Esophagus muscularis mucosa (tissue), 4 donors: Measurements from ENCODE around the gene RAPGEF2. TPM values are rescaled to one million over a fixed set of nuclear protein-coding genes. Genes with fewer than 3 reads are reported as not detected.
A peak's percentile ranks its signal among the peaks of the same experiment; 100 is the strongest.

Experiments used
- DNase-seq: peaks from one replicate; pipeline ENCODE4 v3.0.0-alpha.2; 2017; ENCODE audit errors: extremely low spot score
- H3K27ac ChIP-seq, 4 donors: fragments of 200-600 bp; sonication (generic); replicated peaks in 1 of 4; 1 replicate in 3 of 4; 2 replicates in 1 of 4; pipeline ENCODE4 v1.5.1; 2016 to 2019; ENCODE audit warnings: mild to moderate bottlenecking in 1 of 4
- H3K27me3 ChIP-seq, 4 donors: fragments of 200-600 bp; sonication (generic); one replicate each; pipeline versions ENCODE4 v1.5.1 to v1.6.0; 2016 to 2019
- H3K36me3 ChIP-seq, 4 donors: fragments of 200-600 bp; sonication (generic); one replicate each; pipeline ENCODE4 v1.5.1; 2016 to 2019
- H3K4me1 ChIP-seq, 4 donors: fragments of 200-600 bp; sonication (generic); one replicate each; pipeline ENCODE4 v1.5.1; 2016 to 2019
- H3K4me3 ChIP-seq, 4 donors: fragments of 200-600 bp; sonication (generic); 1 replicate in 2 of 4; 2 replicates in 2 of 4; pipeline ENCODE4 v1.5.1; 2016 to 2019; ENCODE audit warnings: mild to moderate bottlenecking in 4 of 4, moderate library complexity in 1 of 4
- H3K9me3 ChIP-seq, 4 donors: fragments of 200-600 bp; sonication (generic); 1 replicate in 3 of 4; 2 replicates in 1 of 4; pipeline ENCODE4 v1.5.1; 2016 to 2019
- CTCF ChIP-seq, 3 experiments: fragments of 200-600 bp in 2 of 3; fragments of 450-650 bp in 1 of 3; sonication (generic) in 2 of 3; IDR thresholded peaks; one replicate each; pipeline ENCODE4 v1.5.1; 2017 to 2019; ENCODE audit warnings: antibody characterized with exemption in 3 of 3, mild to moderate bottlenecking in 2 of 3, moderate library complexity in 1 of 3
- EP300 ChIP-seq: sonication (generic); formaldehyde crosslinking; IDR thresholded peaks from one replicate; pipeline ENCODE4 v1.6.1; 2017; ENCODE audit warnings: antibody characterized with exemption
- POLR2A ChIP-seq: fragments of 450-650 bp; IDR thresholded peaks from one replicate; pipeline ENCODE4 v1.6.1; 2017; ENCODE audit warnings: antibody characterized with exemption, moderate library complexity, mild to moderate bottlenecking, low read depth
- POLR2AphosphoS5 ChIP-seq, 2 donors: sonication (generic); formaldehyde crosslinking; IDR thresholded peaks; one replicate each; pipeline ENCODE4 v1.6.1; 2017; ENCODE audit warnings: antibody characterized with exemption in 2 of 2
- WGBS: methylation state at CpG from one replicate; pipeline ENCODE4 v1.1.5; 2018; 5-methylcytosine and 5-hydroxymethylcytosine counted together
- intact Hi-C: fragments of 100-400 bp; cut with DNase I; formaldehyde crosslinking; loops from one replicate; pipeline ENCODE4 v1.15.1; 2023
- total RNA-seq, 4 donors: library from RNA; depleted of rRNA; stranded (reverse); fragments of >200 nt; gene quantifications; one replicate each; pipeline versions ENCODE4 v1.1.0 to v1.2.1, GENCODE V29; 2016

Gene RAPGEF2
- total RNA-seq, 4 donors from 2014 or later, result 55.6 to 61.5 (median 58.4) TPM

- H3K9me3 ChIP-seq, result no peaks in the 10 kb centered on the region
- H3K27me3 ChIP-seq, result no peaks in the 10 kb centered on the region
- H3K27ac ChIP-seq, result no peak overlapping the region
- DNase-seq, result no peak
- intact Hi-C loops, result no loop called here
- H3K4me3 ChIP-seq, result no peak overlapping the region
- H3K36me3 ChIP-seq, result no peaks in the 10 kb centered on the region
- peaks cover 11 to 18% (median 13%) of the 10 kb centered on the region in 4 donors for H3K4me1 ChIP-seq
- TF ChIP-seq EP300, result no peak
- no peak for TF ChIP-seq CTCF (IDR thresholded peaks at IDR 0.05)
- no peak for TF ChIP-seq POLR2AphosphoS5 (IDR thresholded peaks at IDR 0.05)
- TF ChIP-seq POLR2A, result no peak
These were observed 4.3 kb upstream of the RAPGEF2 start for GRCh38 chr4:159098482-159099127.

DNA sequence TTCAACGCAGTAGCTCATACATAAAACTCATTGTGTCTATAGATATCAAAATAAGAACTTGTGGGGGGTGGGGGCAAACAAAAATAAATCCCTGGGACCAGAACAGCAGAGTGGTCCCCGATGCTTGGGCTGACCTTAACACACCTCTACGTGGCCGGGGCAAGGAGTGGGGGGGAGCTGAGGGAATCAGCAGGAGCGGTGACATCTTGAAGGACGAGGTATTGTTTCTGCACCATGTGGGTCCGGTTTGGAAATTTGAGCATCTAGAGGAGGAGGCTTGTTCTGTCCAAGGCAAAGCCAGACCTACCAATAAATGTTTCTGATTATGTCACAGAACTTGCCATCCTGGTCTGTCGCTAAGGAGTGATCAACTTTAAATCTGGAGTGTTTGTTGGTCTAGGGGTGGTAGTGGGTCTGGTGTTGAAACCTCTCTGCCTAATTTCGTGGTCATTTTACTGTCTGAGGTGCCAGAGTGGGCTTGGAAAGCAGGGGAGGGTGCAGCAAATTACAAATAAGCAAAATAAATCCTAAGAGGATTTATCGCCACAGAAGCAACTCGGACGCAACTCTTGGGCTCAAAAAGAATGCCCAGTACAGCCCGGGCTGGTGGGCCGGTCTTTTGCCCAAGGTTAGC lies 774 bp upstream of the RAPGEF2 start:
- H3K27ac ChIP-seq, result peak overlapping the region; percentile 96 to 98 (median 98)
- no peaks in the 10 kb centered on the region for H3K36me3 ChIP-seq
- no peaks in the 10 kb centered on the region for H3K27me3 ChIP-seq
- WGBS, result 41% methylated on average over 14 of the region's 14 CpGs
- peaks cover 9 to 44% (median 40%) of the 10 kb centered on the region in 4 donors for H3K4me1 ChIP-seq
- H3K9me3 ChIP-seq, result no peaks in the 10 kb centered on the region
- intact Hi-C loops, result loop anchor here (5.0 kb wide), 1 partner anchor 375 kb away; no protein-coding TSS in a partner anchor
- TF ChIP-seq CTCF (IDR thresholded peaks at IDR 0.05) (no peak), POLR2A (no peak), EP300 (no peak), POLR2AphosphoS5 (IDR thresholded peaks at IDR 0.05) (no peak)
- no peak for DNase-seq
- peak overlapping the region; percentile 96 to 100 (median 100) for H3K4me3 ChIP-seq

DNA sequence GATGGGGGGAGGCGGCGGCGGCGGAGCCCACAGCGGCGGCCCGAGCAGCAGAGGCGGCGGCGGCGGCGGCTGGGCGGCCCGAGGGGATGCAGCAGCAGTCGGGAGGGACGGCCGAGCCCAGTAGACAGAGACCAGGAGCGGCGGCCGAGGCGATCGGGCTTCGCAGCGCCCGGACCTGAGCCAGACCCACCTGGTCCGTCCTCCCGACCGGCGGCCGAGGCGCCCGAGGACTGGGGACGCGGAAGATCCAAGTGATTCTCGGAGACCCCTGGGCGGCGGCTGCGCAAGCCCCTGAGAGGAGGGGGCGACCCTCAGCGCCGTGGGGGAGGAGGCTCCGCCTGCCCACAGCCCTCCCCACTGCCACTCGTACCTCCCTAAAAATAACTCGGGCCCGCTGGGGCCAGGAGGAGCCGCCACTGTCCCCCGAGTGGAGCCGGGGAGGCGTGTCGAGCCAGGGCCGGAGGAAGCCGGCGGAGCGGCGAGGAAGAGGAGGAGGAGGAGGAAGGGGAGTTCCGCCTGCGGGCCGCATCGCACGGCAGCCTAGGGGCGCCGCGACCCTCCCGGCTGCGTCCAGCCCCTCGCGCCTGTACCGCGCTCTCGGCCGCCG lies 608 bp downstream of the RAPGEF2 start:
- H3K9me3 ChIP-seq, result no peaks in the 10 kb centered on the region
- H3K36me3 ChIP-seq, result no peaks in the 10 kb centered on the region
- H3K27me3 ChIP-seq, result no peaks in the 10 kb centered on the region
- TF ChIP-seq POLR2A (no peak), EP300 (no peak), POLR2AphosphoS5 (IDR thresholded peaks at IDR 0.05) (peak in 1 of 2 donors; percentile 4), CTCF (IDR thresholded peaks at IDR 0.05) (no peak)
- peak overlapping the region; percentile 96 to 98 (median 98) for H3K27ac ChIP-seq
- peaks cover 17 to 48% (median 47%) of the 10 kb centered on the region in 4 donors for H3K4me1 ChIP-seq
- H3K4me3 ChIP-seq, result peak overlapping the region; percentile 96 to 100 (median 100)
- intact Hi-C loops, result loop anchor here (5.0 kb wide), 1 partner anchor 376 kb away; no protein-coding TSS in a partner anchor
- no peak for DNase-seq
- WGBS, result 3% methylated on average over 14 of the region's 72 CpGs

GRCh38 chr4:159104694-159105414 lies 2.0 kb downstream of the RAPGEF2 start:
- 20% methylated on average over 9 of the region's 9 CpGs for WGBS
- no peaks in the 10 kb centered on the region for H3K9me3 ChIP-seq
- peak overlapping the region; percentile 96 to 98 (median 98) for H3K27ac ChIP-seq

More at GRCh38 chr4:159104694-159105414, 2.0 kb downstream of the RAPGEF2 start:
- peaks cover 24 to 57% (median 52%) of the 10 kb centered on the region in 4 donors for H3K4me1 ChIP-seq
- no peaks in the 10 kb centered on the region for H3K36me3 ChIP-seq
- TF ChIP-seq EP300, result no peak
- peak in 1 of 3 experiments; percentile 12 for TF ChIP-seq CTCF (IDR thresholded peaks at IDR 0.05)
- no peaks in the 10 kb centered on the region for H3K27me3 ChIP-seq
- intact Hi-C loops, result loop anchor here (2.0 to 5.0 kb wide), 2 partner anchors 70 to 378 kb away; no protein-coding TSS in a partner anchor
- H3K4me3 ChIP-seq, result peak overlapping the region; percentile 96 to 100 (median 100)
- DNase-seq, result no peak
